NK-92 (cell line): ENCODE measurements around the gene EIF4A2.

Experiments
- DNase-seq: peaks from one replicate; lab custom pipeline; 2025; ENCODE audit not compliant: unreplicated experiment; lab: John Stamatoyannopoulos, UW

The EIF4A2 gene

DNA sequence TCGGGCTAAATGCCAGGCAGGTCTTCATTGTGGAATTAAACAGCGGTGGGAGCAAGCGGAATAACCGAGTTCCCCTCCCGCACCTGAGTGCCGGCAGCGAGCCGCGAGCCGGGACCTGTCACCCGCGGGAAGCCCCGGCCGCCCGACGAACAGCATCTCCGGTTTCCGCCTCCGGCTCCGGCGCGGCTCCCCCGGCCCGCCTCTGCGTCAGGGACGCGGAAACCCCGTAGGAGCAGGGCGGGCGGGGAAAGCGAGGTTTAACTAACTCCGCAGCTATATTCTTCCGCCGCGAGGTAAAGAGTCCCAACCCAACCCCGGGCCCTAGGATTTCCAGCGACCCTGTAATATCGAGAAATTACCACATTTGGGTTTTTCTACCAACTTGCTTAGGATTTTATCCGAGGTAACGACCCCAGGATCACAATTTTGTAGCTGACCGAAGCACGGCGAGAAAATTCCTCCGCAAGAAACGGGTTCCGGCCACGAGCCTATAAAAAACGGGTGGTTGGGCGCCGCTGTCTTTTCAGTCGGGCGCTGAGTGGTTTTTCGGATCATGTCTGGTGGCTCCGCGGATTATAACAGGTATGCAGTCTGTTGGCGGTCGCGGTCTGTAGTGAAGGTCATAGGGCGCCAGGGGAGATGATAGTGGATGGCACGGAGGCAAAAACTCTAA is at the start of gene EIF4A2:
TSS of gene EIF4A2 (plus strand) at position 520 of the 673 bp plus-strand sequence. CDS start at position 554, 34 bp downstream.
- peak; percentile 9 for DNase-seq

DNA sequence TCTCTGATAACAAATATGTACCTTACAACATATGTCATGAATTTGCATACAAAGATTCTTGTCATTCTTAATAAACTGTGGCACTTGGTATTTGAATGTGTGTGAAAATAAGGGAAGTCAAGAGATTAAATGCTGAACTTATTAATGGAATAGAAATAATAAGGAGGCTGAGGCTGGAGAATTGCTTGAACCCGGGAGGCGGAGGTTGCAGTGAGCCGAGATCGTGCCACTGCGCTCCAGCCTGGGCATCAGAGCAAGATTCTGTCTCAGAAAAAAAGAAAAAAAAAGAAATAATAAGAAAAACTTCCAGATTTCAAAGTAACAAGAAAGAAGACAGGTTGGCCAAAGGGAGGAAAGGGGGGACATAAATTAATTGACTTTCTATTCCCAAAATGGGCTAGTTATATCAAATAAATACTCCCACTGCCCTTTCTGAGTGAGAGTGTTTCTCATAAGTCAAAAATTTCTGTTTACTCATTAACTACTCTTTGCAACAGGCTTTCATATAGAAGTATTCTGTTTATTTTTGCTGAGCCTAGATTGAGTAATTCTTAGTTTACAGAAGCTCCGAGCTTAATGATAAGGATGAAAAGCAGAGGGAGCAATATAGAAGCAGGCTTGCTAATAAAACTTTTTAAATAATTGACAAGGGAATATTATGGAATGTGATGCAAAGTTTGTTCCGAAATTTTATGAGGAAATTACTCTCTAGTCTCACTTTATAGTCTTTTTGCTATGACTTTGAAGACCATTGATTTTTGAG is 40.6 kb upstream of the EIF4A2 start:
- DNase-seq, result no peak

DNA sequence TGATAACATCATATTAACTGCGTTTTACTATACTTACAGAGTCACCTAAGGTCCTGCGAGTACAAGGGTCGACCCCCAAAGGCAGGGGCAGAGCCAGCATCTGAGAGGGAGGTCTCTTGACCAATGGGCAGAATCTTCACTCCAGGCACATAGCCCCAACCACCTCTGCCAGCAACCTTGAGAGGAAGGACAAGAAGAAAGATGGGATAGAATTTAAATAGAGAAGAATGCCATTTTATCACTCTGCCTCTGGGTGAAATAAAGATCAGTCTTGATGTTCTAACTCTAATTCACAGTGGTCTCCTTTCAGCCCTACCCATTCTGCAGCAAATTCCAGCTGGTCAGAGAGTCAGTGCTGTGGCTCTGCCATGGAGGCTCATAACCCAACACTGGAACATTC is 39.7 kb upstream of the EIF4A2 start:
- DNase-seq, result no peak

DNA sequence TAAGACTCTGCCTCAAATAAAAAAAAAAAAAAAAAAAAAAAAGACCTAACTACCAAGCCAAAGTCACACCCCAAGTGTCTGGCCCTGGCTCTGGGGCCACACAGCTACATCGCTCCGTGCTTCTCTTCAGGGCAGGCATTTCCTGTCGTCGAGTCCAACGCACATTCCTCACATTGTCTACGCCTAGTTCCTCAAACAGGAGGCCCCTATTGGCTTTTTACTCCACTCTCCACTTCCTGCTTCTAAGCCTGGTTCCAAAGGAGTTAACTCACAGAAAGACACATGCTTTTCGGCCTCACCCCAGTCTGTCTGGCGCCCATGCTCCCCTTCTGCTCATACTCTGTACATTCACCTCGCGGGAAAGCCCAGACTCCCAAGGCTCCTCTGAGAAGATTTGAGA is 37.4 kb upstream of the EIF4A2 start:
- no peak for DNase-seq

DNA sequence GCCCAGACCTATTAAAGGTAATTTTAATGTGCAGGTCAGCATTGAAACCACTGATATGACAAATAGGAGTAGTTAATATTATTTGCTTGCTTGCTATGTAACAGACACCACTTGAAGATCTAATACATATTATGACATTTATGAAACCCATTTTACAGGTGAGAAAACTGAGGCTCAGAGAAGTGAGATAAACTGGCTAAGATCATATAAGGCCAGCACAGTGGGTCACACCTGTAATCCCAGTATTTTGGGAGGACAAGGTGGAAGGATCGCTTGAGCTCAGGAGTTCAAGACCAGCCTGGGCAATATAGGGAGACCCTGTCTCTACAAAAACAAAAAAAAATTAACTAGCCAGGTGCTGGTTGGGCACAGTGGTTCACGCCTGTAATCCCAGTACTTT is 33.1 kb upstream of the EIF4A2 start:
- no peak for DNase-seq

DNA sequence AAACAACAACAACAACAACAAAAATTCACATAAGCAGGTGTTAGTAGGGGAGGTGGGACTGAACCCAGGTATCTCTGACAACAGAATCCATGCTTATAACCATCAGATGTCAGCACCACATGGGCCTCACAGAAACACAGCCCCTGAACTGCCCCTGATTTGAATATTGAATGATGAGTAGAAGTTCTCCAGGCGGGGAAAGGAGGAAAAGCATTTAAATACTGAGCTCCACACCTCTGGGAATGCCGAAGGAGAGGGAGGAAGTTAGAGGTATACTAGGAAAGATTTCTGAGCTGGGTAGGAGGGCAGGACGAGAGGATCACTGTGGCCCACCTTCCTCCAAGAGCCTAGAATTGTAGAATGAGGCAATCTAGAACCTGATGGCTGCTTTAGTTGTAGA is 31.9 kb upstream of the EIF4A2 start:
- DNase-seq, result no peak

DNA sequence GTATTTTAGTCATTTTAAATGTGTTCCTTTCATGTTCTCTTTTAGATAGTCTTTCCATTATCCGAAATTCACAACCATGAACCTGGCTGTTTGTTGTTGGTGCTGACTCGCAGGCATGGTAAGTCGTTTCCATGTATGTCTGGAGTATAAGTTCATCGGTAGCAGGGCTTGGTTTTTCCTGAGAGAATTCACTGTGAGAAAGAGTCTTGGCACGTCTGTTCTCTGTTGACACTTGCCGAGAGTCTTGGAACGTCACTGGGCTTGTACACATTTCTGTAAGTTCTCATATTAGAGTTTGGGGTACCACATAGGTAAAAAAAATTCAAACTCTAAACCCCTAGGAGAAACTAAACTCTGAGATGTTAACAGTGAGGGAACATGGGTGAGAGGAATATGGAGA is 29.4 kb upstream of the EIF4A2 start:
- no peak for DNase-seq

DNA sequence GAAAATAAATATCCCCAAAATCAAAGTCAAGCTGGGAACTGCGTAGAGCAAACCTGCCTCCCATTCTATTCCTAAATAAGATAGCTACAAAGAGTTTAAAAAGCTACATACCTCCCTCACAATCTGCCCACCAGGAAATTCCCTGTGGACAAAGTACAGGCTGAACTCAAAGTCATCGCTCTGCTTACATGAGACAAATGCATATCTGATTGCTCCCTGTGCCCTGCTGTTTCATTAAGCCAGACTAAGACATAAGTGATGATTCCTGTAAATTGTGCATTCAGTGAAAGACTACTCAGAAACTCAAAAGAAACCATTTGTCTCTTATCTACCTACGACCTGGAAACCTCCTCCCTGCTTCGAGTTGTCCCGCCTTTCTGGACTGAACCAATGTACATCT is 28.5 kb upstream of the EIF4A2 start:
- no peak for DNase-seq

DNA sequence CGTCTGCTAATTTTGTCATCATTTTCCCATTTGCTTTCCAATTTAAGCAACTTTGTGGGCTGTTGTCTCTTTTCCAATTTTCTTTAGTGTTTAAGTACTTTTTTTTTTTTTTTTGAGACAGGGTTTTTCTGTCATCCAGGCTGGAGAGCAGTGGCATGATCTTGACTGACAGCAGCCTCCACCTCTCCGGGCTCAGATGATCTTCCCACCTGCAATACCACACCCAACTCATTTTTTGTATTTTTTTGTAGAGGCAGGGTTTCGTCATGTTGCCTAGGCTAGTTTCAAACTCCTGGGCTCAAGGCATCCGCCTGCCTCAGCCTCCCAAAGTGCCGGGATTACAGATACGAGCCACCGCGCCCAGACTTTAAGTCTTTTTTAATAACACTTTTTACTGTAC is 26.2 kb upstream of the EIF4A2 start:
- DNase-seq, result no peak

DNA sequence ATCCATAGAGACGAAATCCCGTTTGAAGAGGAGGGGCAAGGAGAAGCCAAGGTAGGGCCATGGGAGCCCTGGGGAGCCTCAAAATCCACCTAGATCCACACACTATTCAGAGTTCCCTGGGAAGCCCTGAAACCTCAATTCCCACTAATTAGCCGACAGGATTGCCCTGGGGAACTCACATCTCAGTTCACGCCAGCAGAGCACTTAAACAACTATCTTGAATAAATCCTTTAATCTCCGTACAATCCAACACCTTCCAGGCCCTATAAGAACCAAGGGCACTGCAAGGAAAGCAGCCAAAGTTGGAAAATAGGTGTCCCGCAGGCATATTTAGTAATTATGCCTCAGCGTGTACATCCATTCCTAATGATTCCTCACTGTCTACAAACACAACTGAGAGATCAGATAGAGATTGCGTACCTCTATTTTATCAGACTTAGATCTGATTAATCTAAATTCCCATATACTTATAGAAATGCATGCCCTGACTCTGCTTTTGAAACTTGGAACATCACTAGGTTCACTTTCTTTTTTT is 25.6 kb upstream of the EIF4A2 start:
- DNase-seq, result no peak

DNA sequence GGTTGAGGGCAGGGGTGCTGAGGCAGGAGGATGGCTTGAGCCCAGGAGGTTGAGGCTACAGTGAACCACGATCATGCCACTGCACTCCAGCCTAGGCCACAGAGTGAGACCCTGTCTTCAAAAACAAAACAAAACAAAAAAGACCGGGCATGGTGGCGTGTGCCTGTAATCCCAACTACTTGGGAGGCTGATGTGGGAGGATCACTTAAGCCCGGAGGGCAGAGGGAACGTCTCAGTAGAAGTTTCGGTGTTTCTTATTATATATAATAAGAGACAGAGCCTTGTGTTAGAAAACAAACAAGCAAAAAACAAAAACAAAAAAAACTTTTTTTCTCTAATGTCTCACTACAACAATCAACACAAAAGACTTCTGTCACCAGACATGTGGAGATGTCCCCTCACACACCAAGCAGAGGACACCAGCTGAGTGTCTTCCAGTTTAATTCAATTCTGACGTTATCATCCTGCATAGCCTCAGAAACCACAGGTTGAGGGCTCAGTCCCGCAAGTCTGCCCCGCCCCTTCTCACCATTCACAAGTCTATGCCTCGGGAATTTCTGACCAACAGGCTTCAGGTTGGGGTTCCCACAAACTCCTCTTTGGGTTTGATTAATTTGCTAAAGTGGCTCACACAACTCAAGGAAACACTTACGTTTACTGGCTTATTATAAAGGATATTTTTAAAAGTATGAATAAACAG is 24.0 kb upstream of the EIF4A2 start:
- no peak for DNase-seq

DNA sequence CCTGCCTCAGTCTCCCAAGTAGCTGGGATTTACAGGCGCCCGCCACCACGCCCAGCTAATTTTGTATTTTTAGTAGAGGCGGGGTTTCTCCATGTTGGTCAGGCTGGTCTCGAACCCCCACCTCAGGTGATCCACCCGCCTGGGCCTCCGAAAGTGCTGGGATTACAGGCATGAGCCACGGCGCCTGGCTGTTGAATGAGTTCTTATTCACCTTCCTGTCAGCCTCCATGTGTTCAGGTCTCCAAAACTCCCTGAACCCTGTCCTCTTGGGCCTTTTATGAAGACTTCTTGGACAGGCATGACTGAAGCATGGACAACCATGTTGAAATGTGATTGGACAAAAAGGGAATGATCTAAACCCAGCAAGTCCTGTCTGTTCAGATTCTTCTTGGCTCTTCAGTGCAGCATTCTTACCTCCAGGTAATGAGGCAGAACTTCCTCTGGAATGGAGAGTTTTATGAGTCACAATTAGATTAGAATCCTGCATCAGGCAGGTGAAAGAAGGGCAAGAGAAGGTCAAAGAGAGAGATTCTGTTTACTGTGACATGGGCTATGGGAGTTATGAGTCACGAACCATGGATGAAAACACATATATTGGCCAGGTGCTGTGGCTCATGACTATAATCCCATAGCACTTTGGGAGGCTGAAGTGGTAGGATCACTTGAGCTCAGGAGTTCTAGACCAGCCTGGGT is 23.1 kb upstream of the EIF4A2 start:
- DNase-seq, result no peak

DNA sequence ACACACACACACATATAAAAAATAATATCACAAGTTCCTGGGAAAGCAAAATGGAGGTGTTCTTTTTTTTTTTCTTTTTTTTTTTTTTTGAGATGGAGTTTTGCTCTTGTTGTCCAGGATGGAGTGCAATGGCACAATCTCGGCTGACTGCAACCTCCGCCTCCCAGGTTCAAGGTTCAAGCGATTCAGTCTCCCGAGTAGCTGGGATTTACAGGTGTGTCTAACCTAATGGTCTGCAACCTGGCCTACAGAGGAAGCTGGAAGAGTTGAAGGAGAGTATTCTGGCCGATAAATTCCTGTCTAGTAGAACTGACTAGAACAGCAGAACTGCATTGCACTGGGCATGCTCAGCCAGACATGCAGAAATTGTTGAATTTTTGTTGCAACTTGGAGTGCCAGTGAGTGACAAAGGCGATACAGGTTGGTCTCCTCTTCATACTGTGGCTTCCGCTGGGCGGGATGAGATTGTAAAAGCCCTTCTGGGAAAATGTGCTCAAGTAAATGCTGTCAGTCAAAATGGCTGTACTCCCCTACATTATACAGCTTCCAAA is 22.4 kb upstream of the EIF4A2 start:
- no peak for DNase-seq

DNA sequence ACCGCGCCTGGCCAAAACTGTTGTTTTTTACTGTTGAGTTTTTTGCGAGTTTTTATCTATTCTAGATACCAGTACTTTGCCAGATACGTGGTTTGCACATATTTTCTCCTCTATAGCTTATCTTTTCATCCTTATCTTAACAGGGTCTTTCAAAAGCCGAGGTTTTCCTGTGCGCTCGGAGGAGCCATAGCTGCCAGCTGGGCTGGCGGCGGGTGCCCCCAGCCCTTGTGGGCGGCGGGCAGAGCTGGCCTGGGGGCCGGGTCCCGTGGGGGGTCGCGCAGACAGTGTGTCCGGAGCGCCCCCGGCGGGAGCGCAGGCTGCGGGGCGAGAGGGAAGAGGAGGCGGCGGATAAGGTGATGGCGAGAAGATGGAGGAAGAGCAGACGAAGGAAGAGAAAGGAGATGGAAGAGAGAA is 11.1 kb upstream of the EIF4A2 start:
- no peak for DNase-seq

DNA sequence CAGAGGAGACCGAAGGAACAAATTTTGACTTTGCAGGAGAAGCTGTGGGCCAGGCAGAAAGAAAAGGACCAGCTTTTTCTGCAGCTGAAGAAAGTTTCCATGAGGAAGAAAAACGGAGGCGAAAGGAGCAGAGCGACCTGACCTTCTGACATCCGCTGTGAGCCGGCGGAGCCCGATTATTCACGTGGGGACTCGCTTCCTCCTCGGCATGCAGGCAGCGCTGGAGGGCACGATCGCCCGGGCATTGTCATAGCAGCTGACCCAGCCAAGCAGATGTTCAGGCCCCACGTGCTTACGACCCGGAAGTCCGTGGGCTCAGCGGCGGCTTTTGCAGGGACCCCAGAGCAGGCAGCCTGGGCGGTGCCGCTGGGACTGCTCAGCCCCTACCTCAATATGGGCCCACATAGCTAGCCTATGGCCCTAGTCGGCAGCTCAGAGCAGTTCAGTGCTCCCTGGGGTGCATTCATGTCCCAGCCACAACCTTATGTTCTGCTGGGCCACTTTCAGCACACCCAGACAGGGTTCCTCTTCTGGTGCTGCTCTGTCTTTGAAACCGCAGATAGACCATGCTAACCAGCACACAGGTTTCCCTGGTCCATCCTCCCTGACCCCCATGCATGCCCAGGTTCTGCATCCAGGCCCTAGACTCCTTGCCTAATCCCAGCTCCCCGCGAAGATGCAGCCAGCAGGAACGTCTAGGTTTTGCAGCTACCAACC is 10.5 kb upstream of the EIF4A2 start:
- no peak for DNase-seq

DNA sequence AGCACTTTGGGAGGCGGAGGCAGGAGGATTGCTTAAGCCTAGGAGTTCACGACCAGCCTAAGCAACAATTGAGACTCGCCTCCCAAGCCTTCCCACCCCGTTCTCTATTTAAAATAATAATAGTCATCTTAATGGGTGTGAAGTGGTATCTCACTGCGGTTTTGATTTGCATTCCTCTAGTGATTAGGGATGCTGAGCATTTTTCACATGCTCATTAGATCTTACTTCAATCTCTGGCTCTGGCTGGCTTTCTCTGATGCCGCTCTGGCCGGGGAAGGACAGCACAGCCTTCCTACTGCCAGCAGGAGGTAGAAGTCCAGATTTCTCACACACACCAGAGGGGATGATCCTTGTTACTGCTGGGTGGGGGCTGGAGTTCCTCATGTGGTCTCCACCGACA is 7.4 kb upstream of the EIF4A2 start:
- no peak for DNase-seq

DNA sequence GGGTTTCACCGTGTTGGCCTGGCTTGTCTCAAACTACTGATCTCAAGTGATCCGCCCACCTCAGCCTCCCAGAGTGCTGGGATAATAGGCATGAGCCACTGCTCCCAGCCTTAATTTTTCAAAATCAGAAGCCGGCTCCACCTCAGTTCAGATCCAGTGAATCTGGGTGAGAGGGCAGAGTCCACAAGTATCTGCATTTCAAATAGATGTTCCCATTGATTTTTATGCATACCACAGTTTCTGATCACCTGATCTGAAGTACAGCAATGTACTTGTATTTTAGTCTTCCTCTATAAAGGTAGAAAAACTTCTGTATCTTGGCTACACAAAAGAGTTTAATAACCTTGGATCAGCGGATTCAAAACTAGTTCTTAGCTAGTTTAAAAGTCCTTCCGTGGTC is 4.2 kb upstream of the EIF4A2 start:
- DNase-seq, result no peak

DNA sequence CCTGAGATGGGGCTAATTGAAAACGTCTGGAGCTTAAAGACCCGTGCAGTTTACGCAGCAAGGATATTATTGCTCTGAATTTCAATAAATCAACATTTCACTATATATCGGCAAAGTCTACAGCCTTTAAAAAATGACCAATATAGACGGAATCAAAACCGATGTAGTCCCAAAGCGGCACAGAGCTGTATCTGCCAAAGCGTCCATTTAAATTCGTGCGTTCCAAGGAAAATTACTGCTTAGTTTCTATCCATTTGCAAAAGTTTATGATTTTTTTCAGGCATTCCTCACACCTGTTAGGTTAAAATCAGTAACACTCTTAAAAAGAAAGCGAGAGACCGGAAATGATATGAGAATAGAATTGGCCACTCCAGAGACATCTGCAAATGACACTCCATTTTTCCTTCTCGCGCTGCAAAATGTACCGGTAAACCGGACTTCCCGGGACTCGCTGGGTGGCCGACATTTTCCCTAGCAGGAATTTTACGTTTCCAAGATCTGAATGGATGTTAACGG is 777 bp upstream of the EIF4A2 start:
- DNase-seq, result no peak

DNA sequence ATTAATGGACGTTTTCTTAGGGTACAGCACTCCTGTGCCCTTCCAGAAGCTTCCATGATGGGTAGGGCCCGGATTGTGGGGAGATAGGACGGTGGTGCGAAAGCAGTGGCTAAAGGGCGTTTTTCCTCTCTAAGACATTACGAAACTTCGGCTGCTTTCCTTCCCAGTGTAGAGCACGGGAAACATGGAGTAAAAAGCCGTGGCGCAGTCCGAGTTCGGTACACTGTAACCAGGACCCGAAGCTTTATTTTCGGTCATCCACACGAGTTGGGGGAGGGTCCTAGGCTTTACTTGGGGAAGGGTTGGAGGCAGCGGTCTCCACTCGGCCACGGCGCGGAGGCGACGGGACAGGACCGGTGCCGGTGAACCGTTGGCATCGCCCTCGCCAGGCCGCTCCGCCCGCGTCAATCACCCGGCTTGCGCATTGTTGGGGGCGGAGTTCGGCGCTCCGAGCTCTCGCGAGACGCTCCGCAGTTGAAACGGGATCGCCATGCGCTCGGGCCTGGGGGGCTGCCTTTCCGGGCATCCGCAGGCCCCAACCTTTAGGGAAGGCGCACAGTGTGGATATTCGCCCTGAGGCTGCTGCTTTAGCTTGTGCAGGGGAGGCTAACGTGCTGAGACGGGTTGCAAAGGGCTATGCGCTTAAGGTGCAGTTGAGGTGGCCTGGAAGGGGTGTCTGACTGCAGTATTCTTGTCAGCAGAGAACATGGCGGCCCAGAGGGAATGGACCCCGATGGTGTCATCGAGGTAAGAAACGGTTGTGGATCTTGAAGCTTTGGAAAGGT is 546 bp downstream of the EIF4A2 start:
- peak; percentile 22 for DNase-seq
